Activated B cell treated with CpG ODN at 0.5 μM for 24 hours (primary cell): ENCODE results near the gene LRRK1. TPM values are rescaled to one million over a fixed set of nuclear protein-coding genes. Genes with fewer than 3 reads are reported as not detected.

Source experiments
- ATAC-seq: fragments of 200-7000 bp; cut with Tn5 transposase; one replicate; pipeline ENCODE4 v1.10.0; 2021; ENCODE audit warnings: low read depth, mild to moderate bottlenecking, moderate library complexity
- CTCF ChIA-PET: fragments of 350-600 bp; sonication (Branson Sonifier 250); formaldehyde crosslinking; loops from one replicate; lab custom pipeline; 2021; ENCODE audit warnings: antibody characterized with exemption; lab: Charles Lee
- POLR2A ChIA-PET: fragments of 350-600 bp; sonication (Branson Sonifier 250); formaldehyde crosslinking; loops from one replicate; lab custom pipeline; 2021; ENCODE audit warnings: antibody characterized with exemption; lab: Charles Lee
- DNase-seq: peaks from one replicate; pipeline ENCODE4 v3.0.0; 2022
- H3K27ac Mint-ChIP-seq: one replicate; pipeline ENCODE4 v1.8.0; 2020; ENCODE audit warnings: mixed read lengths
- H3K27me3 Mint-ChIP-seq: one replicate; pipeline ENCODE4 v1.8.0; 2021; ENCODE audit warnings: mixed read lengths
- H3K36me3 Mint-ChIP-seq: one replicate; pipeline ENCODE4 v1.8.0; 2021; ENCODE audit warnings: low read depth, mixed read lengths
- H3K4me1 Mint-ChIP-seq: one replicate; pipeline ENCODE4 v1.8.0; 2021; ENCODE audit warnings: mixed read lengths
- H3K4me3 Mint-ChIP-seq: one replicate; pipeline ENCODE4 v1.8.0; 2020; ENCODE audit warnings: mild to moderate bottlenecking, mixed read lengths
- H3K9me3 Mint-ChIP-seq: one replicate; pipeline ENCODE4 v1.8.0; 2020; ENCODE audit warnings: mixed read lengths
- intact Hi-C: fragments of 100-400 bp; cut with micrococcal nuclease; formaldehyde crosslinking; loops from one replicate; pipeline ENCODE4 v1.15.1; 2024
- total RNA-seq: library from RNA; stranded (reverse); gene quantifications from 2 replicates; pipeline ENCODE4 v1.2.3, GENCODE V29; 2022
- TF ChIP-seq, protein P1 (sequence below): fragments of 200-600 bp; IDR thresholded peaks from one replicate; pipeline ENCODE4 v1.8.0; 2022; ENCODE audit warnings: antibody characterized with exemption, mild to moderate bottlenecking

LRRK1 gene
- total RNA-seq, 1 donor from 2014 or later = 43.5 TPM

DNA sequence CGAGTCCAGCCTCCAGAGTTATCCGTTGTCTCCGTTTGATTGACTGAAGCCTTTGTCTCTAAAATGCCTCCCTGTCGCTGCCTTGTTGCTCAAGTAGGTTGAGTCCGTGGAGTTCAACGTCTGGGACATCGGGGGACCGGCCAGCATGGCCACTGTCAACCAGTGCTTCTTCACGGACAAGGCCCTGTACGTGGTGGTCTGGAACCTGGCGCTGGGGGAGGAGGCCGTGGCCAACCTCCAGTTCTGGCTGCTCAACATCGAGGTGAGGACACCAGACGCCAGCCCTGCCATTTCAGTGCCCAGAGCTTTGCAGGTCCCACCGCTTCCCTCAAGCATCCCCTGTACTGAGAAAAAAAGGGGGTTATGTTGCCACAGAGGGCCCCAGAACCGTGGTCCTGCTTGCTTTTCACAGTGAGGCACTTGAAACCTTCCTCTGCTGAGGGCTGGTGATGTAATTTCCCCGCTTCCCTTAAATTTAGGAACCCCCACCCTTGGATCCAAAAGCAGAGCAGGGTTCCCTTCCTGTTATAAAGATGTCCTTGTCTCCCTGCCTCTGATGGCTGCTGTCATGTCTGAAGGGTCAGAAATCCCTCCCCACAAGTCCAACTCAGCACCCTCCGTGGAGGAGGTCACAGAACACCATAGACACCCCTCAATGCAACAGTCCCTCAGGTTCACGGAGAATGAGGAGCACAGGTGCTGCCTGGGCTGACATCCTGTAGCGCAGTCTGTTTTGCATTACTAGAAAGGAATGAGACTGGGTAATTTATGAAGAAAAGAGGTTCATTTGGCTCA lies 105.7 kb downstream of the LRRK1 start:
- ChIA-PET POLR2A (no interaction called here), CTCF (no interaction called here)
- Mint-ChIP-seq H3K36me3 (peaks cover 81% of the 10 kb centered on the region), H3K27me3 (no peaks in the 10 kb centered on the region), H3K4me1 (no peaks in the 10 kb centered on the region), H3K27ac (no peak overlapping the region), H3K9me3 (no peaks in the 10 kb centered on the region), H3K4me3 (no peak overlapping the region)
- DNase-seq = no peak
- ATAC-seq = no peak
- intact Hi-C loops = no loop called here
- TF ChIP-seq, protein P1, sequence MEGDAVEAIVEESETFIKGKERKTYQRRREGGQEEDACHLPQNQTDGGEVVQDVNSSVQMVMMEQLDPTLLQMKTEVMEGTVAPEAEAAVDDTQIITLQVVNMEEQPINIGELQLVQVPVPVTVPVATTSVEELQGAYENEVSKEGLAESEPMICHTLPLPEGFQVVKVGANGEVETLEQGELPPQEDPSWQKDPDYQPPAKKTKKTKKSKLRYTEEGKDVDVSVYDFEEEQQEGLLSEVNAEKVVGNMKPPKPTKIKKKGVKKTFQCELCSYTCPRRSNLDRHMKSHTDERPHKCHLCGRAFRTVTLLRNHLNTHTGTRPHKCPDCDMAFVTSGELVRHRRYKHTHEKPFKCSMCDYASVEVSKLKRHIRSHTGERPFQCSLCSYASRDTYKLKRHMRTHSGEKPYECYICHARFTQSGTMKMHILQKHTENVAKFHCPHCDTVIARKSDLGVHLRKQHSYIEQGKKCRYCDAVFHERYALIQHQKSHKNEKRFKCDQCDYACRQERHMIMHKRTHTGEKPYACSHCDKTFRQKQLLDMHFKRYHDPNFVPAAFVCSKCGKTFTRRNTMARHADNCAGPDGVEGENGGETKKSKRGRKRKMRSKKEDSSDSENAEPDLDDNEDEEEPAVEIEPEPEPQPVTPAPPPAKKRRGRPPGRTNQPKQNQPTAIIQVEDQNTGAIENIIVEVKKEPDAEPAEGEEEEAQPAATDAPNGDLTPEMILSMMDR = no peak

DNA sequence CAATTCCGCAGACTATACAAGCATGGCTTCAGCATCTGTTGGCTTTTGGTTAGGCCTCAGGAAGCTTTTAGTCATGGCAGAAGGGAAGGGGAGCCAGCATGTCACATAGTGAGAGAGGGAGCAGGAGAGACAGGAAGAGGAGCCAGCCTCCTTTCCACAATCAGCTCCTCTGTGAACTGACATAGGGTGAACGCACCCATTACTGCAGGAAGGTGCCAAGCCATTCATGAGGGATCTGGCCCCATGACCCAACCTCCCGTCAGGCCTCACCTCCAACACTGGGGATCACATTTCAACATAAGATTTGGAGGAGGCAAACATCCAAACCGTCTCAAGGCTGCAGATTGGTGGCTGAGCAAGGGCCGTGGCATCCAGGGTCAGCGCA lies 106.3 kb downstream of the LRRK1 start:
- no peak for ATAC-seq
- Mint-ChIP-seq H3K36me3 (peaks cover 87% of the 10 kb centered on the region), H3K4me3 (no peak overlapping the region), H3K9me3 (no peaks in the 10 kb centered on the region), H3K4me1 (no peaks in the 10 kb centered on the region), H3K27ac (no peak overlapping the region), H3K27me3 (no peaks in the 10 kb centered on the region)
- ChIA-PET CTCF (no interaction called here), POLR2A (no interaction called here)
- no peak for DNase-seq
- intact Hi-C loops = no loop called here
- TF ChIP-seq, protein P1 = no peak

DNA sequence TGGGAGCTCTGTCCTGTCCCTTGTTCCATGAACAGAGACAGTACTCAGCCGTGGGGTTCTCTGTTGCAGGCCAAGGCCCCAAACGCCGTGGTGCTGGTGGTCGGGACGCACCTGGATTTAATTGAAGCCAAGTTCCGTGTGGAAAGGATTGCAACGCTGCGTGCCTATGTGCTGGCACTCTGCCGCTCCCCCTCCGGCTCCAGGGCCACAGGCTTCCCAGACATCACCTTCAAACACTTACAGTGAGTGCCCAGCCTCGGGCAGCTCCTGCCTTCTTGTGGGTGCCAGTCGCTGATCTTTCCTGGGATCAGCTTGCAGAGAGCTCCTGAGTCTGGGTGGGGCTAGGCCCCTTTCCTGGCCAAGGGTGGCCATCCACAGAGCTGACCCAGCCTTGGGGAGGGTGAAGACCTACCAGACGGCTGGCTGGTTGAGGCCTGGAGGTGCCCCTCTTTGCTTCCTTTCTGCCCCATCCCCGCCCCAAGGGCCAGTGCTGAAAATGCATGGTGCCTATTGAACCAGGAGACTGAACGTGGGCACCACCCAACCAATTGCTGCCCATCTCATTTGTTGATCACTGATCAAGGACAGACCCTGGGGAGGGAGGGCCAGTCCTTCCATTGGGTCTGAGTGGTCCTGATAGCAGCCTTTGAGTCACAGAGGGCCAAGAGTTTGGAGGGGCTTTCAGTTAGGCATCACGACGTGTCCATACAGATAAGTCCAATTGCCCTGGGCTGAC lies 106.9 kb downstream of the LRRK1 start:
- Mint-ChIP-seq H3K27me3 (no peaks in the 10 kb centered on the region), H3K4me3 (no peak overlapping the region), H3K9me3 (no peaks in the 10 kb centered on the region), H3K36me3 (peaks cover 88% of the 10 kb centered on the region), H3K27ac (no peak overlapping the region), H3K4me1 (no peaks in the 10 kb centered on the region)
- ATAC-seq (no peak), DNase-seq (peak; percentile 9)
- CTCF ChIA-PET = no interaction called here
- intact Hi-C loops = no loop called here
- TF ChIP-seq, protein P1 = no peak
- POLR2A ChIA-PET = no interaction called here

DNA sequence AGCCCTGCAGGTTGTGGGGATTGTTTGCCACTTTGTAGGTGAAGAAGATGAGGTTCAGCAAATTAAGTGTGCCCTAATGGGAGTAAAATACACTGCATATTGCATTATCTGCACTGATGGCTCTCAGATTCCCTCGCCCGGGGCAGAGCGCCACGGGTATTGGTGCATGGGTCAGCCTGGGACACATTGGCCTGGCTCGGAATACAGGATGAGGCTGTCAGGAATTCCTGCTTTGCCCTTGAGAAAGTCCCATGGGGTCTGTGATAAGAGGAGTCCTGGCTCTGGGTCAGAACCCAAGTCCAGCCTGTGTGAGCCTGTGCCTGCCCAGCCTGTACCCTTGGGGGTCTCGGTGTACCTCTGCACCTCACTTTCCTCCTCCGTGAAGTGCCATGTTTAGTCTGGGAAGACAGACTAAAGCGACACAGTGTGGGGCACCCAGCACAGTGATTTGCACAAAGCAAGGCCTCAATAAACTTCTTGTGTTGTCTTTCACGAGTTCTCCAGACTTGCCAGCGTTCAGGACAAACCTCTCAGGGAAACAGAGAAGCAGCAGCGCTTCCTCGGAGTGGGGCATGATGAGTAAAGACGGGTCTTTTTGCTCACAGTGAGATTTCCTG lies 107.6 kb downstream of the LRRK1 start:
- CTCF ChIA-PET = no interaction called here
- POLR2A ChIA-PET = no interaction called here
- Mint-ChIP-seq H3K36me3 (peaks cover 87% of the 10 kb centered on the region), H3K27me3 (no peaks in the 10 kb centered on the region), H3K27ac (no peak overlapping the region), H3K4me3 (no peak overlapping the region), H3K4me1 (no peaks in the 10 kb centered on the region), H3K9me3 (no peaks in the 10 kb centered on the region)
- ATAC-seq (no peak), DNase-seq (no peak)
- TF ChIP-seq, protein P1 = no peak
- intact Hi-C loops = no loop called here
